ENCODE data around the gene MESD. TPM values are rescaled to one million over a fixed set of nuclear protein-coding genes. Genes with fewer than 3 reads are reported as not detected.
A peak's percentile ranks its signal among the peaks of the same experiment; 100 is the strongest.

Gene MESD
- total RNA-seq, 1 donor from 2014 or later, result 29.5 TPM

- Mint-ChIP-seq H3K27ac (no peak overlapping the region), H3K4me1 (ENCODE audit: low read depth) (peaks cover 8% of the 10 kb centered on the region), H3K4me3 (no peak overlapping the region), H3K9me3 (no peaks in the 10 kb centered on the region), H3K36me3 (ENCODE audit: low read depth) (peaks cover under 1% of the 10 kb centered on the region), H3K27me3 (ENCODE audit: insufficient read depth) (no peaks in the 10 kb centered on the region)
- no peak for DNase-seq (ENCODE audit: low spot score)
- intact Hi-C loops (cut with micrococcal nuclease), result no loop called here
Measured at GRCh38 chr15:80931191-80931590, 58.4 kb downstream of the MESD start.

DNA sequence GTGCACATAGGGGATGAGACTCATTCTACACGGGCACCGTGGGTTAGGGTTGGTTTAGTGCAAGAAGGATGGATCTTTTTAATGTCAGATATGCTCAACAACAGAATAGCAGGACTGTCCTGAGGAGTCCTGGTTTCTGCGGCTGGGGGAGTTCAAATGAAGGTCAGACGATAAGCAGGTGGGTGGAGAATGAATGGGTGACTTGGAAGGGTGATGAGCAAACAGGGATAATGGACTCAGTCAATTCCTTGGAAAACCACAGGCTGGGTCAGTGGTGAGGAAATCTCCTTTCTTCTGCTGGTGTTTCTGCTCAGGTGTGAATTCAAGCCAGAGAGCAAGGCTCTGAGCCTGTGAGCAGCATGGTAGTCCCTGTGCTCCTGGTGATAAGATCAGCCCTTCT, 59.9 kb downstream of the MESD start:
- no peaks in the 10 kb centered on the region for H3K9me3 Mint-ChIP-seq
- peaks cover 4% of the 10 kb centered on the region for H3K4me1 Mint-ChIP-seq (ENCODE audit: low read depth)
- no peaks in the 10 kb centered on the region for H3K27me3 Mint-ChIP-seq (ENCODE audit: insufficient read depth)
- DNase-seq (ENCODE audit: low spot score), result no peak
- intact Hi-C loops (cut with micrococcal nuclease), result no loop called here
- H3K36me3 Mint-ChIP-seq (ENCODE audit: low read depth), result no peaks in the 10 kb centered on the region
- H3K4me3 Mint-ChIP-seq, result no peak overlapping the region
- no peak overlapping the region for H3K27ac Mint-ChIP-seq

DNA sequence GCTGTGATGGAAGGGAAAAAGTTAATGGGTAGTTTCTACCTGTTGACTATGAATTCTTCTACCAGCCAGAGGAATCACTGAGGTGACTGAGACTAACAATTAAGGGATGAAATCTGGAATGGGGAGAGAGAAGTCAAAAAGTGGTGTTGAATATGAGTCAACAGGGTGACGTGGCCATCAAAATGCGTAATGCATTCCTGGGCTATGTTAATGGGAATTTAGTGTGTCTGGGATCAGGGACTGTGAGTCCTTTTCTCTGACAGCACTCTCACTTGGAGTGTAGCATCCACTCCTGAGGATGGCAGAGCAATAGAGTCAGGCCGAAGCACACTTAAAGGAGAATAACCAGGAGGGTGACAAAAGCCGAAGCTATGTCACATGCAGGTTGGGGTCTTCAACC, 60.4 kb downstream of the MESD start:
- H3K27ac Mint-ChIP-seq, result no peak overlapping the region
- no peaks in the 10 kb centered on the region for H3K27me3 Mint-ChIP-seq (ENCODE audit: insufficient read depth)
- no peak for DNase-seq (ENCODE audit: low spot score)
- no peaks in the 10 kb centered on the region for H3K4me1 Mint-ChIP-seq (ENCODE audit: low read depth)
- H3K4me3 Mint-ChIP-seq, result no peak overlapping the region
- intact Hi-C loops (cut with micrococcal nuclease), result no loop called here
- H3K36me3 Mint-ChIP-seq (ENCODE audit: low read depth), result no peaks in the 10 kb centered on the region
- H3K9me3 Mint-ChIP-seq, result no peaks in the 10 kb centered on the region

DNA sequence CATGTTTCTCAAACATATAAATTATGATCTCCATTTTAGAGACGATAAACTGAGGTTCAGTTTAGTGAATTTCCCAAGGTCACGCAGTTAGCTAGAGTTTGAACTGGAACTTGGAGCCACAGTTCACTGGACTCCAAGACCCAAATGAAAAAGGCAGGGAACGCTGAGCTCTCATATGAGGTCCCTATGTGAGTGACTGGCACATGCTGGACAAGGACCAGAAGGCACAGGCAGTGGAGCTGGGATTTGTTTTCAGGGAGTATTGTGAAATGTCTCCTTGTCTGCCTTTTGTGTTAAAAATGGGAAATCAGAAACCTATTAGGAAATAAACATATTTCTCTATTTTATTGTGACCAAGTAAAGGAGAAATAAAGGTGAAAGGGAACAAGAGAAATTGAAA, 63.5 kb downstream of the MESD start:
- no peaks in the 10 kb centered on the region for H3K36me3 Mint-ChIP-seq (ENCODE audit: low read depth)
- no peaks in the 10 kb centered on the region for H3K4me1 Mint-ChIP-seq (ENCODE audit: low read depth)
- H3K27me3 Mint-ChIP-seq (ENCODE audit: insufficient read depth), result no peaks in the 10 kb centered on the region
- no peak overlapping the region for H3K27ac Mint-ChIP-seq
- intact Hi-C loops (cut with micrococcal nuclease), result no loop called here
- DNase-seq (ENCODE audit: low spot score), result no peak
- no peak overlapping the region for H3K4me3 Mint-ChIP-seq
- H3K9me3 Mint-ChIP-seq, result no peaks in the 10 kb centered on the region

DNA sequence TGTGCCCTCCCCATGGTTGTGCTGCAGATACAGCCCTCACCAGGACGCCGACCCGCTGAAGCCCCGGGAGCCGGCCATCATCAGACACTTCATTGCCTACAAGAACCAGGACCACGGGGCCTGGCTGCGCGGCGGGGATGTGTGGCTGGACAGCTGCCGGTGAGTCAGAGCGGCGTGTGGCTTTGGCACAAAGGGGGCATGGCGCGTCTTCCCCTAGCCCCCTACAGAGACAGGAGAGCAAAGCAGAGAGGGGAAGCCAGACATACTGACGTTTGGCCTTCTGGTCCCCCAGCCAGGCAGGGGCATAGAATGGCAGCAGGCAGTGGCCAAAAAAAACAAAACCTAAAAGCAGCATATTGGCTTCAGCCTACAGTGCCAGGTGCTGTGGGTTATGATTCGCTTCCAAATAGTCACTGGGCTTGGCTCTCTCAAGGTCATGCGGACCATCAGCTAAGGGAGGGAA, 64.0 kb downstream of the MESD start:
- Mint-ChIP-seq H3K36me3 (ENCODE audit: low read depth) (no peaks in the 10 kb centered on the region), H3K4me3 (no peak overlapping the region), H3K9me3 (no peaks in the 10 kb centered on the region), H3K27ac (no peak overlapping the region), H3K27me3 (ENCODE audit: insufficient read depth) (no peaks in the 10 kb centered on the region), H3K4me1 (ENCODE audit: low read depth) (peaks cover 3% of the 10 kb centered on the region)
- no peak for DNase-seq (ENCODE audit: low spot score)
- intact Hi-C loops (cut with micrococcal nuclease), result no loop called here

DNA sequence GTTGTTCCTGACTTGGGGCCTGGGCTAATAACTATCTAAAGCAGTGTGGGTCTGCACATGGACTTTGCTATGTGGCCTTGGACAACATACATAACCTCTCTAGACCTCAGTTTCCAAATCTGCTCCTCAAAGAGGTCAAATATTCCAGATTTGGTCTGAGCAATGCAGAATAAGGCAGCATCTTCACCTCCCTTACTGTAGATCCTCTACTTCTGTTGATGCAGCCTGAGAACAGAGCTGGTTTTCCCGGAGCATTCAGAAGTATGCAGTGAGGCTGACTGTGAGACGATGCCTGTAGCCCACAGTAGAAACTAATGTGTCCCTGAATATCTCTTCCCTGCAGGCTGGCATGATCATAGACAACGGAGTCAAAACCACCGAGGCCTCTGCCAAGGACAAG, 65.3 kb downstream of the MESD start:
- H3K4me1 Mint-ChIP-seq (ENCODE audit: low read depth), result peaks cover 11% of the 10 kb centered on the region
- no peaks in the 10 kb centered on the region for H3K36me3 Mint-ChIP-seq (ENCODE audit: low read depth)
- H3K27me3 Mint-ChIP-seq (ENCODE audit: insufficient read depth), result no peaks in the 10 kb centered on the region
- DNase-seq (ENCODE audit: low spot score), result no peak
- intact Hi-C loops (cut with micrococcal nuclease), result no loop called here
- H3K4me3 Mint-ChIP-seq, result no peak overlapping the region
- no peaks in the 10 kb centered on the region for H3K9me3 Mint-ChIP-seq
- no peak overlapping the region for H3K27ac Mint-ChIP-seq

GRCh38 chr15:80923668-80924067, 66.0 kb downstream of the MESD start:
- H3K4me3 Mint-ChIP-seq, result no peak overlapping the region
- no peaks in the 10 kb centered on the region for H3K9me3 Mint-ChIP-seq
- DNase-seq (ENCODE audit: low spot score), result no peak
- H3K36me3 Mint-ChIP-seq (ENCODE audit: low read depth), result no peaks in the 10 kb centered on the region
- no peaks in the 10 kb centered on the region for H3K27me3 Mint-ChIP-seq (ENCODE audit: insufficient read depth)
- peaks cover 11% of the 10 kb centered on the region for H3K4me1 Mint-ChIP-seq (ENCODE audit: low read depth)
- intact Hi-C loops (cut with micrococcal nuclease), result no loop called here
- no peak overlapping the region for H3K27ac Mint-ChIP-seq

DNA sequence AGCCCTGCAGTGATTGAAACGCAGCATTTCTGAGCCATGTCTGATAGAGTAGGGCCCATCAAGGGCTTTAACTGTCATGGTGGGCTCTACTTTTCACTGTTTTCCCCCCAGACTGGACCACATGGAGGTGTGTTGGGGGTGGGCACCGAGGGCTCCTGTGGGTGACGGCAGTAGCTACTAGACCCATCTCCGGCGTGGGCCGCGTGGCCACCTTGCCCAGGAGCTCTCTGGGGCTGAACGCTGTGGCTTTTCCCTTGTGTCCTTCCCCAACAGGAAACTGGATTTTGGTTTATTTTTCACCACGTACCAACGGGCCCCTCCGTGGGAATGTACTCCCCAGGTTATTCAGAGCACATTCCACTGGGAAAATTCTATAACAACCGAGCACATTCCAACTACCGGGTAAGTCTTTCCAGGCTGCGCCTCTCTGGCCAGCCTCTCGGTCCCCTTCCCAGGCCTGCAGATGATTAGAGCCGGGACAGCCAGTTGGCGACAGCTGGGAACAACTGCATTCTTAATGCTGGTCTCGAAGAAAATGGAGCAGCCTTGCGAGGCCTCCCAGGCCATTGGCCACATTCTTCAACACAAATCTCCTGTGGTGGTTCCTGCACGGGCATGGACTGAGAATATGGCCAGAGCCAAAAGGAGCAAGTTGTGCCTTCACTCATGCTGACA, 67.7 kb downstream of the MESD start:
- Mint-ChIP-seq H3K4me1 (ENCODE audit: low read depth) (peaks cover 11% of the 10 kb centered on the region), H3K4me3 (no peak overlapping the region), H3K27me3 (ENCODE audit: insufficient read depth) (no peaks in the 10 kb centered on the region), H3K27ac (no peak overlapping the region), H3K36me3 (ENCODE audit: low read depth) (no peaks in the 10 kb centered on the region), H3K9me3 (no peaks in the 10 kb centered on the region)
- intact Hi-C loops (cut with micrococcal nuclease), result no loop called here
- no peak for DNase-seq (ENCODE audit: low spot score)

- Mint-ChIP-seq H3K9me3 (no peaks in the 10 kb centered on the region), H3K4me1 (ENCODE audit: low read depth) (peaks cover 11% of the 10 kb centered on the region), H3K27me3 (ENCODE audit: insufficient read depth) (no peaks in the 10 kb centered on the region), H3K36me3 (ENCODE audit: low read depth) (no peaks in the 10 kb centered on the region), H3K27ac (no peak overlapping the region), H3K4me3 (no peak overlapping the region)
- intact Hi-C loops (cut with micrococcal nuclease), result no loop called here
- peak; percentile 9 for DNase-seq (ENCODE audit: low spot score)
Measured at GRCh38 chr15:80920271-80920699, 69.3 kb downstream of the MESD start.

GRCh38 chr15:80918196-80918783, 71.3 kb downstream of the MESD start:
- no peaks in the 10 kb centered on the region for H3K27me3 Mint-ChIP-seq (ENCODE audit: insufficient read depth)
- H3K4me3 Mint-ChIP-seq, result no peak overlapping the region
- intact Hi-C loops (cut with micrococcal nuclease), result no loop called here

DNA sequence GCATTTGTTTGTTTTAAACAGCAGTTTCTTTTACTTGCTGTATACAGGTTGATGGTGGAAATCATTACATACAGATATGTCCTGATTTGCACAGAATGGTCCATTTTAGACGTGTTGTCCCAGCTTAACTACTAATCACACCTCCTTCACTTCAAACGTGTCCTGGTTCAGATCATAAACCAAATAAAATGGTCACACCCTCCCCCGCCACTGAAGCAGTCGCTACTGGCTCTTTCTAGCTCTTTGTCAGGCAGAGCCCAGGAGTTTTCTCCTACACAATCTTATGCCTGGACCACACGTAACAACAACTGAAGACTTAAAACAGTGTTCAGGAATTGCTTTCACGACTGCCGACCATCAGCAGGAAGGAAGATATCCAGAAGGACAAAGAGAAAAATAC, 73.6 kb downstream of the MESD start:
- no peaks in the 10 kb centered on the region for H3K27me3 Mint-ChIP-seq (ENCODE audit: insufficient read depth)
- no peak for DNase-seq (ENCODE audit: low spot score)
- intact Hi-C loops (cut with micrococcal nuclease), result no loop called here
- no peaks in the 10 kb centered on the region for H3K36me3 Mint-ChIP-seq (ENCODE audit: low read depth)
- H3K4me1 Mint-ChIP-seq (ENCODE audit: low read depth), result peaks cover 11% of the 10 kb centered on the region
- H3K4me3 Mint-ChIP-seq, result no peak overlapping the region
- no peak overlapping the region for H3K27ac Mint-ChIP-seq
- no peaks in the 10 kb centered on the region for H3K9me3 Mint-ChIP-seq

More at GRCh38 chr15:80918196-80918783, 71.3 kb downstream of the MESD start:
- no peak for DNase-seq (ENCODE audit: low spot score)
- Mint-ChIP-seq H3K9me3 (no peaks in the 10 kb centered on the region), H3K27ac (no peak overlapping the region), H3K36me3 (ENCODE audit: low read depth) (no peaks in the 10 kb centered on the region), H3K4me1 (ENCODE audit: low read depth) (peaks cover 11% of the 10 kb centered on the region)

DNA sequence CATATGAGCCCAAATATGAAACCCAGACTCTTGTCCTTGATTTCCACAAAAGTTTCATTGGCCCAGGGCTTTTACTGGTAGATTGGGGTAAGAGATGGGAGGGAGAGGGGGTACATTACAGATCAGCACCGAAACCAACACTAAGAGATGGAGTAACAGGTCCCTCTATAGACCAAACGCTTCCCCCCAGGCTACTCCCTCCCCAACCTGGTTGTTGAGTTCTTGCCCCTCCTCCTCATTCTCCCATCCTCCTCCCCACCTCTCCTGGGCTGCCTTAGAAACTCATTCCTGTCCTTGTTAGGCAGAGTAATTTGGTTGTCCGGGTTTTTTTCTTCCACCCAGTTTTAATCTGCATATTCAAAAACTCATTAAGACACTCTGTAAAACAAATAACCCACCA, 74.1 kb downstream of the MESD start:
- Mint-ChIP-seq H3K27me3 (ENCODE audit: insufficient read depth) (no peaks in the 10 kb centered on the region), H3K9me3 (no peaks in the 10 kb centered on the region), H3K4me1 (ENCODE audit: low read depth) (peaks cover 6% of the 10 kb centered on the region), H3K27ac (no peak overlapping the region), H3K4me3 (no peak overlapping the region), H3K36me3 (ENCODE audit: low read depth) (no peaks in the 10 kb centered on the region)
- intact Hi-C loops (cut with micrococcal nuclease), result no loop called here
- no peak for DNase-seq (ENCODE audit: low spot score)

- H3K4me1 Mint-ChIP-seq (ENCODE audit: low read depth), result no peaks in the 10 kb centered on the region
- DNase-seq (ENCODE audit: low spot score), result no peak
- intact Hi-C loops (cut with micrococcal nuclease), result no loop called here
- H3K27me3 Mint-ChIP-seq (ENCODE audit: insufficient read depth), result no peaks in the 10 kb centered on the region
- H3K9me3 Mint-ChIP-seq, result no peaks in the 10 kb centered on the region
- H3K36me3 Mint-ChIP-seq (ENCODE audit: low read depth), result no peaks in the 10 kb centered on the region
- H3K4me3 Mint-ChIP-seq, result no peak overlapping the region
- H3K27ac Mint-ChIP-seq, result no peak overlapping the region
Measured at GRCh38 chr15:80913541-80913940, 76.1 kb downstream of the MESD start.

GRCh38 chr15:80912673-80913072, 76.9 kb downstream of the MESD start:
- Mint-ChIP-seq H3K4me1 (ENCODE audit: low read depth) (no peaks in the 10 kb centered on the region), H3K27me3 (ENCODE audit: insufficient read depth) (no peaks in the 10 kb centered on the region), H3K9me3 (no peaks in the 10 kb centered on the region), H3K4me3 (no peak overlapping the region), H3K36me3 (ENCODE audit: low read depth) (no peaks in the 10 kb centered on the region), H3K27ac (no peak overlapping the region)
- intact Hi-C loops (cut with micrococcal nuclease), result no loop called here
- no peak for DNase-seq (ENCODE audit: low spot score)
